IPS-18c (cell line): Measurements from ENCODE around the gene DHFR2.

Experiments
- H3K4me3 ChIP-seq: 2 replicates; pipeline ENCODE4 v1.7.0; 2013; ENCODE audit warnings: low read depth, mild to moderate bottlenecking, low read length, moderate library complexity; ENCODE audit not compliant: insufficient read depth
- H3K9me3 ChIP-seq: one replicate; pipeline ENCODE4 v1.6.1; 2013; ENCODE audit warnings: mild to moderate bottlenecking, low read length, moderate library complexity; ENCODE audit not compliant: control insufficient read depth, insufficient read depth

The DHFR2 gene

DNA sequence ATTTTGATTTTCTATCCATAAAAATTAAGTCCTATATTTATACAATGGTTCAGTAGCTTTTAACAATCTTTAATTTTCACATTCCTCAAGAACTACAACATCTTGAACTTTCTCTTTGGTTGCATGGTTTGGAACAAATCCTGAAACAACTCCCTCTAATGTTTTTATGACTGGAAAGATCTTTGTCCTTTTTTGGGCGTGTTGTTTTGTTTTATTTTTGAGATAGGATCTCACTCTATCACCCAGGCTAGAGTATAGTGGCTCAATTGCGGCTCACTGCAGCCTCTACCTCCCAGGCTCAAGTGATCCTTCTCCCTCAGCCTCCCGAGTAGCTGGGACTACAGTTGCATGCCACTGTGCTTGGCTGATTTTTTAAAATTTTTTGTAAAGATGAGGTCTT lies 38.3 kb downstream of the DHFR2 start:
- H3K9me3 ChIP-seq: no peaks in the 10 kb centered on the region
- H3K4me3 ChIP-seq: no peak overlapping the region

GRCh38 chr3:94020293-94020692 lies 42.4 kb downstream of the DHFR2 start:
- no peak overlapping the region for H3K4me3 ChIP-seq

DNA sequence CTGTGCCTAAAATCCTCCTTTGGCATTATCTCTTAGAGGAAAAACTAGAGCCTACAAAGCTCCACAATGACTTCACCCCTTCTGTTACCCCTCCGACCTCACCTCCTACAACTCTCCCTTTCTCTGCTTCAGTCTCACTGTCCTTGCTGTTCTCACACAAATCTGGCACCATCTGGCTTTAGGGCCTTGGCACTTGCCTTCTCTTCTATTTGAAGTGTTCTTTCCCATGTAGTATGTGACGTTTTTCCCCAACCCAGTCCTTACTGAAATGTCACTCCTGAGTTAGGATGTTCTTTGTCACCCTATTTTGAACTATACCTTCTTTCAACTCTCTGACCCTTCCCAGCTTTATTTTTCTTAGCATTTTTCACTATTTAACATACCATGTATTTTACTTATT lies 43.1 kb downstream of the DHFR2 start:
- Histone ChIP-seq H3K4me3 (no peak overlapping the region), H3K9me3 (no peaks in the 10 kb centered on the region)

More at GRCh38 chr3:94020293-94020692, 42.4 kb downstream of the DHFR2 start:
- no peaks in the 10 kb centered on the region for H3K9me3 ChIP-seq

DNA sequence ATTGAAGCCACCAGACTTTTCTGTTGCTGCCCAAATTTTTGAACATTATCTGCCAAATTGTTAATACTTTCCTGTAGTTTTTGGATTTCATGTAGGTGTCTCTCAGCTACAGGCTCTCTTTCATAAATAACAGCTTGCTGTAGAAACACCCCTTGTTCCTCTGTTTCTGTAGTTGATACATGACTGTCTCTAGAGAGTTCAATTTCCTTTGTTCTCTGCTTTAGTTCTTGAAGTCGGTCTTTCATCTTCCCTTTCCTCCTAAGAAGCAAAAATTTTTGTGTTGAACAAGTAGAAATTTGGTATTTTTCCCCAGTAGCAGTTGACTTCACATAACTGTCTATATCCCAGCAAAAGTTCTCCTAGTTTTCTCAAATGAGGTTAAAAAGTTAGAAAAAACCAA lies 47.7 kb downstream of the DHFR2 start:
- H3K4me3 ChIP-seq: no peak overlapping the region
- no peaks in the 10 kb centered on the region for H3K9me3 ChIP-seq

DNA sequence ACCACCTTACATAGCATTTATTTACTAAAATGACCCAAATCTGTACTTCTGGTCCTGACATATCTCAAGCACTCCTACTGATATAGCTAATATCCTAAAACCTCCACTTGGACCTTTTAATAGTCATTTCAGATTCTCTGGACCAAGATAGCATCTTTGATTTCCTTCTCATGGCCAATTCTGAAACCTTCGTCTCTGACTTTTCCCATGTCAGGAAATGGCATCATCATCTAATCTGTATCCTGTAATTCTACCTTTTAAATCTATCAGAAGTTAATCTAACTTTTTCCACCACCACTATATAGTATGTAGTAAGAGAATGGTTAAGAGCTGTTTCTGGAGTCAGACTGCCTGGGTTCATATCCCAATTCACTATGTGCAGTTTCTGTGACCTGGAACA lies 50.5 kb downstream of the DHFR2 start:
- Histone ChIP-seq H3K4me3 (no peak overlapping the region), H3K9me3 (no peaks in the 10 kb centered on the region)

- H3K9me3 ChIP-seq: no peaks in the 10 kb centered on the region
- no peak overlapping the region for H3K4me3 ChIP-seq
Observed at GRCh38 chr3:94011233-94011711, 51.4 kb downstream of the DHFR2 start.

- H3K4me3 ChIP-seq: no peak overlapping the region
Observed at GRCh38 chr3:94009608-94010007, 53.1 kb downstream of the DHFR2 start.

GRCh38 chr3:94008253-94008652 lies 54.5 kb downstream of the DHFR2 start:
- H3K4me3 ChIP-seq: no peak overlapping the region
- H3K9me3 ChIP-seq: no peaks in the 10 kb centered on the region

More at GRCh38 chr3:94009608-94010007, 53.1 kb downstream of the DHFR2 start:
- no peaks in the 10 kb centered on the region for H3K9me3 ChIP-seq
